OCI-LY3 (cell line): ENCODE measurements around the gene PLIN1.

Experiments used
- H2AFZ ChIP-seq: fragments of 200-600, 300-600 bp; shearing (Covaris generic); 2 replicates; pipeline ENCODE4 v1.6.0; 2014; ENCODE audit warnings: antibody characterized with exemption, low read depth, low read length
- H3K27ac ChIP-seq: fragments of 200-600, 300-600 bp; sonication (generic); 2 replicates; pipeline ENCODE4 v1.5.1; 2014; ENCODE audit warnings: mild to moderate bottlenecking, low read length, moderate library complexity, mixed read lengths
- H3K27me3 ChIP-seq: fragments of 200-600, 300-600 bp; sonication (generic); 2 replicates; pipeline ENCODE4 v1.6.1; 2014; ENCODE audit warnings: low read depth, low read length, mixed read lengths
- H3K36me3 ChIP-seq: fragments of 200-600, 300-600 bp; sonication (generic); replicated peaks from 2 replicates; pipeline ENCODE3; 2014; ENCODE audit warnings: low read depth, low read length, mixed read lengths
- H3K4me1 ChIP-seq: fragments of 300-600, 200-600 bp; sonication (generic); 2 replicates; pipeline ENCODE4 v1.6.1; 2014; ENCODE audit warnings: low read length, mixed read lengths
- H3K4me2 ChIP-seq: fragments of 200-600, 300-600 bp; sonication (generic); 2 replicates; pipeline ENCODE4 v1.6.1; 2014; ENCODE audit warnings: low read length, mixed read lengths
- H3K4me3 ChIP-seq: fragments of 300-600, 200-600 bp; sonication (generic); 2 replicates; pipeline ENCODE4 v1.5.1; 2014; ENCODE audit warnings: antibody characterized with exemption, mild to moderate bottlenecking, low read length, moderate library complexity
- H3K79me2 ChIP-seq: fragments of 300-600, 200-600 bp; shearing (Covaris generic); 2 replicates; pipeline ENCODE4 v1.6.1; 2014; ENCODE audit warnings: mild to moderate bottlenecking, low read length, mixed read lengths
- H3K9ac ChIP-seq: fragments of 300-600, 200-600 bp; shearing (Covaris generic); 2 replicates; pipeline ENCODE4 v1.6.0; 2014; ENCODE audit warnings: mild to moderate bottlenecking, low read length, moderate library complexity
- H3K9me3 ChIP-seq: fragments of 200-600, 300-600 bp; shearing (Covaris generic); 2 replicates; pipeline ENCODE4 v1.6.1; 2014; ENCODE audit warnings: low read length, mixed read lengths; ENCODE audit not compliant: insufficient read depth
- H4K20me1 ChIP-seq: fragments of 200-600, 300-600 bp; sonication (generic); 2 replicates; pipeline ENCODE4 v1.6.1; 2016; ENCODE audit warnings: low read length, mixed read lengths; ENCODE audit not compliant: insufficient read depth
- CTCF ChIP-seq: fragments of 200-600, 300-600 bp; sonication (generic); IDR thresholded peaks from 2 replicates; pipeline ENCODE4 v1.5.1; 2014; ENCODE audit warnings: antibody characterized with exemption, low read length, low read depth
- EZH2phosphoT487 ChIP-seq: fragments of 200-600 bp; shearing (Covaris generic); IDR thresholded peaks from 2 replicates; pipeline ENCODE4 v1.6.1; 2018; ENCODE audit warnings: antibody characterized with exemption, mixed run types, low read depth

PLIN1 gene

GRCh38 chr15:89669309-89669865 lies 9.8 kb downstream of the PLIN1 start:
- TF ChIP-seq EZH2phosphoT487 (no peak), CTCF (no peak)
- Histone ChIP-seq H3K4me1 (peaks cover 11% of the 10 kb centered on the region; the same call in 1 of the 2 replicates), H3K4me2 (no peak overlapping the region), H3K4me3 (no peak overlapping the region), H3K79me2 (no peaks in the 10 kb centered on the region), H3K9ac (no peak overlapping the region), H3K36me3 (no peaks in the 10 kb centered on the region), H3K27ac (no peak overlapping the region), H4K20me1 (no peaks in the 10 kb centered on the region), H3K27me3 (peaks cover 8% of the 10 kb centered on the region), H2AFZ (no peak overlapping the region), H3K9me3 (no peaks in the 10 kb centered on the region)

DNA sequence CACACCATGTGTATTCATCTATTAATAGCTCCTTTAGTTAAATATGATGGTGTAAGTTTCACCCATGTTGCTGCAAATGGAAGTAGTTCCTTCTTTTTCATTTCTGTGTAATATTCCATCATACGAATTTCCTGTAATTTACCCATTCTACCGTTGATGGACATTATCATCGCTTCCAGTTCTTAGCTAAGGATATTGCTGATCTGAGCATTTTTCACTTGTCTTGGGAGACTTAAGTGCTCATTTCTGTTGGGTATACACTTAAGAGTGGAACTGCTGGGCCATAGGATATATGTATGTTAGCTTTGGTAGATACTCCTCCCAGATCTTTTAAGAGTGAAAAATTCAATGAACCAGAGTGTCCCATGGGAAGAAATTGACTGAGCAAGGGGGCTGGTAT lies 11.0 kb downstream of the PLIN1 start:
- H3K4me1 ChIP-seq = peaks cover 11% of the 10 kb centered on the region; the same call in 1 of the 2 replicates
- no peak overlapping the region for H3K4me3 ChIP-seq
- H3K9ac ChIP-seq = no peak overlapping the region
- no peaks in the 10 kb centered on the region for H3K9me3 ChIP-seq
- TF ChIP-seq CTCF = no peak
- TF ChIP-seq EZH2phosphoT487 = no peak
- no peak overlapping the region for H3K27ac ChIP-seq
- H3K27me3 ChIP-seq = peaks cover 9% of the 10 kb centered on the region
- H3K4me2 ChIP-seq = no peak overlapping the region
- no peaks in the 10 kb centered on the region for H3K79me2 ChIP-seq
- H3K36me3 ChIP-seq = no peaks in the 10 kb centered on the region
- no peaks in the 10 kb centered on the region for H4K20me1 ChIP-seq
- no peak overlapping the region for H2AFZ ChIP-seq

DNA sequence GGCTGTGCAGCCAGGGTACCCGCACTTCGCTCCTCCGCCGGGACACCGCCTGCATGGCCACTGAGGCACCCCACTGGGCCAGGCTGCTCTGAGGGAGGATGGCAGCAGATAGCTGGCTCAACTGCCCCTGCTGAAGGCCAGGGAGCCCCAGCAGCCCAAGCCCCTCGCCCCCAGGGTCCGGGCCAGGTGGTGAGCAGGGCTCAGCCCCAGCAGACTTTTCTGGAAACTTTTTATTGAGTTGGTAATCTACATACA lies 11.5 kb downstream of the PLIN1 start:
- no peak overlapping the region for H3K27ac ChIP-seq
- no peaks in the 10 kb centered on the region for H3K79me2 ChIP-seq
- H2AFZ ChIP-seq = no peak overlapping the region

More for the DNA sequence above, 11.5 kb downstream of the PLIN1 start:
- no peaks in the 10 kb centered on the region for H3K9me3 ChIP-seq
- no peaks in the 10 kb centered on the region for H3K36me3 ChIP-seq
- H3K4me1 ChIP-seq = peaks cover 11% of the 10 kb centered on the region; the same call in 1 of the 2 replicates
- no peak overlapping the region for H3K9ac ChIP-seq
- TF ChIP-seq CTCF = no peak
- no peak for TF ChIP-seq EZH2phosphoT487
- H3K27me3 ChIP-seq = peaks cover 9% of the 10 kb centered on the region
- no peak overlapping the region for H3K4me2 ChIP-seq
- H3K4me3 ChIP-seq = no peak overlapping the region
- no peaks in the 10 kb centered on the region for H4K20me1 ChIP-seq
